DOHH2 (cell line): ENCODE results near the gene PPARD.

Experiments
- EZH2phosphoT487 ChIP-seq: fragments of 200-600 bp; sonication (generic); IDR thresholded peaks from 2 replicates; pipeline ENCODE4 v1.6.1; 2017; ENCODE audit warnings: borderline replicate concordance, mild to moderate bottlenecking, antibody characterized with exemption, low read length, moderate library complexity, mixed read lengths
- TF ChIP-seq, protein P1 (sequence below): fragments of 200-600 bp; sonication (generic); IDR thresholded peaks from one replicate; pipeline ENCODE4 v1.5.1; 2014; ENCODE audit warnings: antibody characterized with exemption, mild to moderate bottlenecking, low read depth, low read length; ENCODE audit not compliant: poor library complexity, severe bottlenecking

DNA sequence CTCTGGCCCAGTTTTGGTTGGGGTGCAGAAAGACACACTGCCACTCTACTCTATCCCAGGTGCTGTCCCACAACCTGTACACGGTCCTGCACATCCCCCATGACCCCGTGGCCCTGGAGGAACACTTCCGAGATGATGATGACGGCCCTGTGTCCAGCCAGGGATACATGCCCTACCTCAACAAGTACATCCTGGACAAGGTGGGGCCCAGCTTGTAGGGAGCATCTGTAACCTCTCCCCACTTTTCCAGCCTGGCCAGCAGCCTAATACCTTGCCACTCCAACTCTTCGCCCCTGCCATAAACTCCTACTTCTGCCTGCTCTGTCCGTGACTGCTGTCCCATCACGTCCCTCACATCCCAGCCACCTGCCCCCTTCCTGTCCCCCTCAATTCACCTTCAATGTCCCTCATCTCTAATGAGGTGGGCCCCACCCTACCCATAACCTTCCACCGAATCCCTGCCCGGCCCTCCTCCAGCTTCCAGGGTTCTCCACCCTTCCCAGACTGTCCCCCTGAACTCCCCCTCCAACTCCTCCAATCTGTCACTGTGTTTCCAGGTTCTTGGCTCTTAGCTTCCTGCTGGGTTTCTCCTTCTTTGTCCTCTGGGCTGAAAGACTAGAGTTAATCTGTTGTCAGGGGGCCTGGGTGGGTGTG lies 32.6 kb upstream of the PPARD start:
- TF ChIP-seq, protein P1, sequence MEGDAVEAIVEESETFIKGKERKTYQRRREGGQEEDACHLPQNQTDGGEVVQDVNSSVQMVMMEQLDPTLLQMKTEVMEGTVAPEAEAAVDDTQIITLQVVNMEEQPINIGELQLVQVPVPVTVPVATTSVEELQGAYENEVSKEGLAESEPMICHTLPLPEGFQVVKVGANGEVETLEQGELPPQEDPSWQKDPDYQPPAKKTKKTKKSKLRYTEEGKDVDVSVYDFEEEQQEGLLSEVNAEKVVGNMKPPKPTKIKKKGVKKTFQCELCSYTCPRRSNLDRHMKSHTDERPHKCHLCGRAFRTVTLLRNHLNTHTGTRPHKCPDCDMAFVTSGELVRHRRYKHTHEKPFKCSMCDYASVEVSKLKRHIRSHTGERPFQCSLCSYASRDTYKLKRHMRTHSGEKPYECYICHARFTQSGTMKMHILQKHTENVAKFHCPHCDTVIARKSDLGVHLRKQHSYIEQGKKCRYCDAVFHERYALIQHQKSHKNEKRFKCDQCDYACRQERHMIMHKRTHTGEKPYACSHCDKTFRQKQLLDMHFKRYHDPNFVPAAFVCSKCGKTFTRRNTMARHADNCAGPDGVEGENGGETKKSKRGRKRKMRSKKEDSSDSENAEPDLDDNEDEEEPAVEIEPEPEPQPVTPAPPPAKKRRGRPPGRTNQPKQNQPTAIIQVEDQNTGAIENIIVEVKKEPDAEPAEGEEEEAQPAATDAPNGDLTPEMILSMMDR, result no peak
- no peak for TF ChIP-seq EZH2phosphoT487
